Measurements from ENCODE around the gene ADGRV1.
A peak's percentile ranks its signal among the peaks of the same experiment; 100 is the strongest.
"Not testable (repeated sequence)": the region's sequence is repeated elsewhere in the genome, so short reads cannot be mapped to it uniquely, and the experiment has no call there.

Gene ADGRV1

GRCh38 chr5:91031402-91031752 lies 472.8 kb downstream of the ADGRV1 start:
- no peak for DNase-seq (ENCODE audit: low spot score)

- DNase-seq (ENCODE audit: low spot score) = no peak
These were observed 473.5 kb downstream of the ADGRV1 start for GRCh38 chr5:91032125-91032524.

GRCh38 chr5:91033370-91033769 lies 474.8 kb downstream of the ADGRV1 start:
- DNase-seq (ENCODE audit: low spot score) = no peak

- DNase-seq (ENCODE audit: low spot score) = no peak
These were observed 479.7 kb downstream of the ADGRV1 start for GRCh38 chr5:91038180-91038808.

- DNase-seq (ENCODE audit: low spot score) = not testable (repeated sequence)
These were observed 482.5 kb downstream of the ADGRV1 start for GRCh38 chr5:91041132-91041531.

GRCh38 chr5:91042247-91042935 lies 483.8 kb downstream of the ADGRV1 start:
- no peak for DNase-seq (ENCODE audit: low spot score)

- DNase-seq (ENCODE audit: low spot score) = no peak
These were observed 484.3 kb downstream of the ADGRV1 start for GRCh38 chr5:91042936-91043255.

- no peak for DNase-seq (ENCODE audit: low spot score)
These were observed 489.5 kb downstream of the ADGRV1 start for GRCh38 chr5:91048073-91048472.

GRCh38 chr5:91049112-91049511 lies 490.5 kb downstream of the ADGRV1 start:
- no peak for DNase-seq (ENCODE audit: low spot score)

GRCh38 chr5:91049800-91050199 lies 491.2 kb downstream of the ADGRV1 start:
- DNase-seq (ENCODE audit: low spot score) = no peak

GRCh38 chr5:91052411-91052810 lies 493.8 kb downstream of the ADGRV1 start:
- not testable (repeated sequence) for DNase-seq (ENCODE audit: low spot score)

- peak; percentile 28 for DNase-seq (ENCODE audit: low spot score)
These were observed 494.6 kb downstream of the ADGRV1 start for GRCh38 chr5:91052977-91053740.

- DNase-seq (ENCODE audit: low spot score) = no peak
These were observed 495.1 kb downstream of the ADGRV1 start for GRCh38 chr5:91053741-91054025.

- no peak for DNase-seq (ENCODE audit: low spot score)
These were observed 499.6 kb downstream of the ADGRV1 start for GRCh38 chr5:91058155-91058554.

GRCh38 chr5:91058575-91058974 lies 500.0 kb downstream of the ADGRV1 start:
- no peak for DNase-seq (ENCODE audit: low spot score)

GRCh38 chr5:91059409-91059808 lies 500.8 kb downstream of the ADGRV1 start:
- DNase-seq (ENCODE audit: low spot score) = no peak

GRCh38 chr5:91061094-91061493 lies 502.5 kb downstream of the ADGRV1 start:
- DNase-seq (ENCODE audit: low spot score) = no peak

- DNase-seq (ENCODE audit: low spot score) = no peak
These were observed 503.5 kb downstream of the ADGRV1 start for GRCh38 chr5:91061946-91062562.

- DNase-seq (ENCODE audit: low spot score) = not testable (repeated sequence)
These were observed 504.6 kb downstream of the ADGRV1 start for GRCh38 chr5:91063098-91063690.

- no peak for DNase-seq (ENCODE audit: low spot score)
These were observed 506.9 kb downstream of the ADGRV1 start for GRCh38 chr5:91065496-91065895.

GRCh38 chr5:91069364-91069763 lies 510.8 kb downstream of the ADGRV1 start:
- no peak for DNase-seq (ENCODE audit: low spot score)

GRCh38 chr5:91070761-91071550 lies 512.4 kb downstream of the ADGRV1 start:
- DNase-seq (ENCODE audit: low spot score) = no peak

Measured in HuH-7 (cell line).